ENCODE results near the gene DENND4C. TPM values are rescaled to one million over a fixed set of nuclear protein-coding genes. Genes with fewer than 3 reads are reported as not detected.
A peak's percentile ranks its signal among the peaks of the same experiment; 100 is the strongest.
"Not testable (repeated sequence)": the region's sequence is repeated elsewhere in the genome, so short reads cannot be mapped to it uniquely, and the experiment has no call there.

DENND4C gene
- 118 TPM for total RNA-seq

DNA sequence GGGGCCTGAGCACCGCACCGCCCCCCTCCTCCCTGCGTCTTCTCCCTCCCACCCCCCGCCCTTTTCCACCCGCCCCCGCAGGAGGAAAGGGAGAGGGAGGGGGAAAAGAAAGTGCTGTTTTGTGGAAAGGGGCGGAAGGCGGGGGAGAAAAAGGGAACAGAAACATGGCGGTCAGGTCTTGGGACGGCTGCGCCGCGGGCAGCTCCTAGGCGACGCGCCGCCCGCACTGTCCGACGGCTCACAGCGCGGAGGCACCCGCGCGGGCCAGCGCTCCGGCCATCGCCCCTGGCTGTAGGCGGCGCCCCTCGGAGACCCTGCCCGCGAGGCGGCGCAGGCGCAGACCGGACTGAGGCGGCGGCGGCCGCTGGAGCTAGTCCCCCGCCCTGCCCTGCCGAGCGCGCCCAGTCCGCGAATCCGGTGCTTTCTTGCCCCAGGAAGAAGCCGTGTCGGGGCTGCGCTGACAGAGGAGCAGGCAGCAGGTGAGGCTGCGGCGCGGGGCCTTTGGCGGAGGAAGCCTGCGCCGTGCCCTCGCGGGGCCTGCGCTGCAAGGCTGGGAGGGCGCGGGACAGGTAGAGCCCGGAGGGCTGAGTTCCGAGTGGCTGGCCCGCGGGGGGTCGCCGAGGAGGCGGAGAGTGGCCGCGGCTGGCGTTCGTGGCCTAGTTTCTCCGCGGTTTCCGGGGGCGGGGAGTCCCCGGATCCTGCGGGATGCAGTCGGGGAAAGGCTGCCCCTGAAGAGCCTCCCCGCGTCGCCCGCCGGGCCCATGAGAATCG is at the start of gene DENND4C:
DENND4C (plus strand) TSS at position 339 of the 771 bp plus-strand sequence. CDS start 45,482 bp downstream, outside the sequence.
- peak; percentile 87 for DNase-seq

DNA sequence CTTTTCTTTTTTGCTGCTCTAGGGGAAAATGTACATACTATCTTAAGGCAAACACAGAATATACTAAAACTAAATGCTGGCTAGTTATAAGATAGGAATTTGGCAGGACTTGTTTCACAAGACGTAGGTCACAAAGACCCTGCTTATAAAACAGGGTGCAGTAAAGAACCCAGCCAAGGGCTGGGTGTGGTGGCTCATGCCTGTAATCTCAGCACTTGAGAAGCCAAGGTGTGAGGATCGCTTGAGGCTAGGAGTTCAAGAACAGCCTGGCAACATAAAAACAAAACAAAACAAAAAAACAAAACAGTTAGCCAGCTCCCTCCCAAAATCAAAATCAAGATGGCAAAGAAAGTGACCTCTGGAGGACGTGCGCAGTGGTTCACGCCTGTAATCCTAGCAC is 49.5 kb upstream of the DENND4C start:
- DNase-seq, result no peak

DNA sequence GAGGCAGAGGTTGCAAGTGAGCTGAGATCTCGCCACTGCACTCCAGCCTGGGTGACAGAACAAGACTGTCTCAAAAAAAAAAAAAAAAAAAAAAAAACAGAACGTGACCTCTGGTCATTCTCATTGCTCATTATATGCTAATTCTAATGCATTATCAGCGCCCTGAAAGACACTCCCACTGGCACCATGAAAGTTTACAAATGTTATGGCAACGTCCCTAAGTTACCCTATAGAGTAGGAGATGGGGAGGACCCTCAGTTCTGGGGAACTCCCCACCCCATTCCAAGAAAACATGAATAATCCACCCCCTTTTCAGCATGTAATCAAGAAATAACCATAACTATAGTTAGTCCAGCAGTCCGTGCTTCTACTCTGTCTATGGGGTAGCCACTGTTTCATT is 48.9 kb upstream of the DENND4C start:
- DNase-seq, result no peak

DNA sequence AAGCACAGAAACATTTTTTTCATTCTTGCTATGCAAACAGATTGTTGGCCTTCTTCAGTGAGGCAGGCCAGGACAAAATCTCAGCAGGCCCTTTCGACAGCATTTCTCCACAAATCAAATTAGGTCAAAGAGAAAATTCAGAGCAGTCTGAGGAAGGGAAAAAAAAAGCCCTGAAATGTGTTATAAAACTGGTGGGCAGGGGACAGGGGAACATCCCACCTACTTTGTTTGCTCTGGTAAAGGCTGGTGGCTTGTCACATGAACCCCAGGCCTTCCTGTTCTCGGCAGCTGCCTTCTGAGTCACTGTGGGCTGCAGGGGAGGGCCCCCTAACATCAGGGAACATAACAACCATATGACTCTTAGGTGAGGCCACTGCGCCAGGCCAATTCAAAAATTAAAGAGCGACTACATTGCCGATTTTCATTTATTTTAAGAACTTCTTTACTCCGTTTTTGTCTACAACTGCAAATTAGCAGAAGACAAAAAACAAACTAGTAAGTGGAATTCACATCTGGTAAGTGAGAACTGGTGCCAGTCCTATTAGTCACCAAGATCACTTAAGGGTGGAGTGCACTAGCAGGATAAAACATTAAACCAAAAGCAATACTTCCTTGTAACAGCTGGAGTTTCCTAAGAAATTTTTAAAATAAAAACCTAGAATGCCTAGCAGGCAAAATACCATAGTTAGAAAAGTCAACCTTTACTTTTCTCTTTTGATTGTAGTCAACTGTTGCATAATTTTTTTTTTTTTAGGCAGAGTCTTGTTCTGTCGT is 46.2 kb upstream of the DENND4C start:
- peak; percentile 10 for DNase-seq

DNA sequence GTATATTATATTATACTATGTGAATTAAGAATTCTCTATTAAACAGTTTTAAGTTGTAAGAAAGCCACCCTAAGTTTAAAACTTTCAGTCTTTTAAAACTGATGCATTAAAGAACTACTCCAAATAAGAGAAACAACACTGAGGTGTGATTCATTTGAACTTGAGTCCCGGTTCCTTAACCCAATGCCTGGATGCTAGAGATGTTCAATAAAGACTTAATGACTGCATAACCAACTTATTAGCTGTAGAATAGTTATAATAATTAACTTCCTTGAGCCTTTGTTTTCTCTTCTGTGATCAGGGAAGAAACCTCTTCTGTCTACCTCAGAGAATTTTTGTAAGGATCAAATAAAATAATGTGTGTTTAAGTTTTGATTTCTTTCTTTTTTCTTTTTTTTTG is 45.3 kb upstream of the DENND4C start:
- DNase-seq, result no peak

DNA sequence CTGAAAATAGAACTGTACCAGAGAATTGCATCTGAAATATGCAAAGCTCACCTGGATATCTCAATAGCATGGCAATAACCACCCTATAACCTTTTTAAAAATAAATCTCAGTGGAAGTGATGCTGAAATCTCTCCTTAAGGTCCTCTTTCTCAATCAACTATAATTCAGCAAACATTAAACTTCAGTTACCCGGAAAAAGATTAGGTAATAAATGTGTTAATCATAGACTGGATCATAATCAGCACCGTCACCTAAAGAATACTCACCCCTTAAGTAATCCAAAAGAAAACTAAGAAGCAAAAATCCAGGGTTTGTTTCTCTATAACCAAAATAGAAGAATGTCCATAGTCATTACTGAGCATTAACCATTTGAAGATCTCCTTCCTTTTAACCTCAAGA is 44.3 kb upstream of the DENND4C start:
- no peak for DNase-seq

DNA sequence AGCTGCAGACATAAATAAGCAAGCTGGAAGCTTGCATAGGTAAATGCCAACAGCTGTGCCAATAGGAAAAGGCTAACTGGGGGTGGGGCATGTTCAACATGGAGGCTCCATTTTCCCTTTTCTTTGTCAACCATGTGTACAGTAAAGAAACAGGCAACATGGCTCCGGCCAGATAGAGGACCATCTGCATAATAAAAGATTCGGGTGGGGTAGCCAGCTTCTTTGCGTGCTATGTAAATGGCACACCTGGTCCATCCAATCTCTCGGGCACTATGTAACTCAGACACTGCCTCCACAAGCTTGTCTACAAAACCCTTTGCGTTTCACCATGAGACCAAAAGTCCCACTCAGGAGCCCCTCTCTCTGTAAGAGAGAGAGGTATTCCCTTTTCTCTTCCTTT is 41.7 kb upstream of the DENND4C start:
- no peak for DNase-seq

DNA sequence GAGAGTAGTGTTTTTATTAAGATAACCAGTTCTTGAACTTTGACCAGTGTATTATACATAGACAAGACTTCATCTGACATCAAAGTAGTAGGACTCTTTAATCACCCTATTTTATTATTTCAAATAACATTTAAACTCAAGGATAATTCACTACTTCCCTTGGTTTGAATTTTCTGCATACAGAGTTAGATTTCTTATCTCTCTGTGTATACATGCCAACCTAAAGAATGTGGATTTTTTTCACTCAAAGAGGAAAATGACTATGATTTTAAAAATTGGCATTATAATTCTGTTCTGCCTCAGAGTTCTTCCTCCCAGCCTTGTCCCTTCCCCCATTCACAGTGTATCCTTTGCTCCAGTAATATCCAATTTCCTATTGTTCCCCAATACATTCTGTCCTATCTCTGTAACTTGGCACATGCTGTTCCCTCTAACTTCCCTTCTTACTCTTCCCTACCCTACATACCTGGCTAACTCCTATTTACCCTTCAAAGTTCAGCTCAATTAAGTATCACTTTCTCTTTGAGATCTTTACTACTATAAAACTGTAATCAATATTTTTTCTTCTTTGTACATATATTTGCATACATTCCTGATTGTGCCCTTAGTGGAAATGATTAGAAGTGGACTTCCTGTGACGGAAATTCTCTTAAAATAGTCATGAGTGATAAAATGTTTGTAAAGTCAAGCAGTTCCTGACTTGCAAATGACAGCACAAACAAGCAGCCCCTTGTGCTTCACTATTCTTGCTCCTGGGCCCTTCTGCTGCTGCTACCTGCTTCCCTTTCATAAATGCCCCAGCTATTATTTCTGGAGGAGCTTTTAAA is 38.1 kb upstream of the DENND4C start:
- DNase-seq, result no peak

DNA sequence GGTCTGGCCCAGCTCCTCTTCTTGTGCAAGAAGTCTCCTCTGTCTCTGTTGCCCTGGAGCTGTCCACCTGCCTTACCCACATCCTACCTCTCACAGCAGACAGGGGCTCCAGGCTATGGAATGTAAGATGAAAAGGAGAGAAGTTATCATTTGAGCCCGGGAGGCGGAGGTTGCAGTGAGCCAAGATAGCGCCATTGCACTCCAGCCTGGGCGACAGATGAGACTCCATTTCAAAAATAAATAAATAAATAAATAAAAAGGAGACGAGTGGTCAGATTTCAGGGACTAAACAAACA is 37.5 kb upstream of the DENND4C start:
- no peak for DNase-seq

DNA sequence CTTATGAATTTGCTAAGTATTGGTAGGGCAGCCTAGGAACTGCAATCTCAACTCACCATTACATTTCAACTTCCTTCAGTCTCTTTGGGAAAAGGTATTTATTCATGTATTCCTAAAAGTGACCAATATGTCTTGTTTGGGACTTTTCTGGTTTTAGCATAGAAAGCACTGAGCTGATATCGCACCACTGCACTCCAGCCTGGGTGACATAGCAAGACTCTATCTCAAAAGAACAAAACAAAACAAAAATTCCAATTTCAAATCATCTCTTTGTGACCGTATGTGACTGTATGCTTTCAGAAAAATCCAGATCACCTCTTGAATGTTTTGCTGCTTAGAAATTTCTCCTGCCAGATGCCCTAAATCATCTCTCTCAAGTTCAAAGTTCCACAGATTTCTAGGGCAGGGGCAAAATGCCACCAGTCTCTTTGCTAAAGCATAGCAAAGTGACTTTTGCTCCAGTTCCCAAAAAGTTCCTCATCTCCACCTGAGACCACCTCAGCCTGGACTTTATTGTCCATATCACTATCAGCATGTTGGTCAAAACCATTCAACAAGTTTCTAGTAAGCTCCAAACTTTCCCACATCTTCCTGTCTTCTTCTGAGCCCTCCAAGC is 37.0 kb upstream of the DENND4C start:
- not testable (repeated sequence) for DNase-seq

DNA sequence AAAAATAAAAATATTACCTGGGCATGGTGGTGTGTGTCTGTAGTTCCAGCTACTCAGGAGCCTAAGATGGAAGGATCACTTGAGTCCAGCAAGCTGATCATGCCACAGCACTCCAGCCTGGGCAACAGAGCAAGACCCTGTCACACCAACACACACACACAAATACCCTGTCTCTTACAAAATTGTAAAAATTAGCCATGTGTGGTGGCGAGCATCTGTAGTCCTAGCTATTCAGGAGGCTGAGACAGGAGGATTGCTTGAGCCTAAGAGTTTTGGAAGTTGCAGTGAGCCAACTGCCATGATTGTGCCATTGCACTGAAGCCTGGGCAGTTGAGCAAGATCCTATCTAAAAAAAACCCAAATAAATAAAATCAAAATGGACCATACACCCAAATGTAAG is 32.1 kb upstream of the DENND4C start:
- no peak for DNase-seq

DNA sequence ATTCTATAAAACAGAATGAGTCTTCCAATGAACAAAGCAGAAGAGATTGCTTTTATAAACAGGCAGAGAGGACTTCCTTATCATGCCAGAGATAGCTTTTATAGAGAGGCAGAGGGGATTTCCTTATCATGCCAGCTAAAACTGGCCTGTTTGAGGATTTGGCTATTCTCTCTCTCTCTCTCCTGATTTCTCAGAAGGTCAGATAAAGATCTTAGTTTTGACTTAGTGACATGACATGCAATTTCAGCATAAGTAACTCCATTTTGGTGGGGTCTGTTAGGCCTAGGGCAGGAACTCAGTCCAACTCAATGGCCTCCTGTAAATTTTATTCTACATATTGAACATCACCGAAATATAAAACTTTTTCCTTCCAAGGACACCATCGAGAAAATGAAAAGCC is 31.5 kb upstream of the DENND4C start:
- no peak for DNase-seq

DNA sequence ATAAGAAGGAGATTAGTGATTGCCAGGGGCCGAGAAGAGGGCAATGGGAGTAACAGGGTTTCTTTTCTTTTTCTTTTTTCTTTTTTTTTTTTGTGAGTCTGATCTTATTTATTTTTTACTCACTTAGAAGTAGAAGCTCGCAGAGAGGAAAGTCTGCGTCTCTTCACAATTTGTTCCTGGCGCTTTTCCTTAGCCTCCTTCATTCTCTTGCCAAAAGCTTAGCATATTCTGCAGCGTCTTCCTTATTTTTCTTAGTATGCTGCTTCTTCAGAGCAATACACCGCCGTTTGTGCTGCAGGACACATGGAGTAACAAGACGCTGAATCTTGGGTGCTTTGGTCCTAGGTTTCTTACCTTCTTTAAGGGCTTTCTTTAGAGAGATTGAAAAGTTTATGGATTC is 30.3 kb upstream of the DENND4C start:
- no peak for DNase-seq

DNA sequence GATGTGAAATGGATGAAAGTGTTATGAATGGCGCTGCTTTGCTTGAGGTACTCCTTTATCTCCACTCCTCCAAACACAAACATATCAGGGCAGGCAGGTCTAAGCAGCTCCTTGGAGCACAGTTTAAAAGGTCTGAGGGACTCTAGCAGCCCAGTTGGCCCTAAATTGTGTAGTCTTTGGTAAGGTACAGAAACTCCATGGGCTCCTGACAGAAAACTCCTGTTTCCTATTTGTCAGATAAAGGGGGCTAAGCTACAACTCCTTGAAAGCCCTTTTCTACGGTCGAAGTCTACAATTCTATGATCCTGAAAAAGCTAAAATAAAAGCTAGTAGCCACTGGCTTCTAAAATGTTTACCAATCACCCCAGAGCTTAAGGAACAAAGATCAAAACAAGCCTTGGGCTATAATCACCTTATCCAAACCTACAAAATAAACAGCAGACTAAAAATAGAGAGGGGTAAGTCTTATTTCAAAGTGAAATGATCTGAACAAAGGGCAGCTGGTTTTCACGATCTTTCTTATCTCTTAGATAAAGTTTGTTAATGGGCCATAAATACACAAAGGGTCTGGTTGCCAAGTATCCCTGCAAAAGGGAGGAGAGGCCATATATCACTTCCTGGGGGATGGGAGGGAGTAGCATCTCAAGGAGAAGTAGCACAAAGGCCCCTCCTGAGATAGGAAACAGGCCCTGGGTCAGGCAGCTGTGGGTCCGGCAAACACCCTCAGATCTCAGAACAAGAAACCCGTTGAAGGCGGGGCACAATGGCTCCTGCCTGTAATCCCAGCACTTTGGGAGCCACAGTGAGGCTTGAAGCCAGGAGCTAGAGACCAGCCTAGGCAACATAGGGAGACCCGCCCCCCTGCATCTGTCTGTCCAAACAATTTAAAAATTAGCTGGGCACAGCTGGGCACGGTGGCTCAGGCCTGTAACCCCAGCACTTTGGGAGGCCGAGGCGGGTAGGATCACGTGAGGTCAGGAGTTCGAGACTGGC is 28.3 kb upstream of the DENND4C start:
- no peak for DNase-seq

DNA sequence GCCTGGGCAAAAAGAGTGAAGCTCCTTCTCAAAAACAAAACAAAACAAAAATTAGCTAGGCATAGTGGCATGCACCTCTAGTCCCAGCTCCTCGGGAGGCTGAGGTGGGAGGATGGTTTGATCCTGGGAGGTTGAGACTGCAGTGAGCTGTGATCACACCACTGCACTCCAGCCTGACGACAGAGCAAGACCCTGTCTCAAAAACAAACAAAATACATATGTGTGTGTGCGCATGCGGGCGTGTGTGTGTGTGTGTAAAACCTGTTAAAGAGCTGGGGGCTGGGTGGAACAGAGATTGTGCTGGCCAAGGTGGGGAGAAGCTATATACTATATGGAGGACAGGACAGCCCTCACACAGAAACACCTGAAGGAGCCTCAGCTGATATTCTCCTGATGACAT is 27.4 kb upstream of the DENND4C start:
- DNase-seq, result no peak

DNA sequence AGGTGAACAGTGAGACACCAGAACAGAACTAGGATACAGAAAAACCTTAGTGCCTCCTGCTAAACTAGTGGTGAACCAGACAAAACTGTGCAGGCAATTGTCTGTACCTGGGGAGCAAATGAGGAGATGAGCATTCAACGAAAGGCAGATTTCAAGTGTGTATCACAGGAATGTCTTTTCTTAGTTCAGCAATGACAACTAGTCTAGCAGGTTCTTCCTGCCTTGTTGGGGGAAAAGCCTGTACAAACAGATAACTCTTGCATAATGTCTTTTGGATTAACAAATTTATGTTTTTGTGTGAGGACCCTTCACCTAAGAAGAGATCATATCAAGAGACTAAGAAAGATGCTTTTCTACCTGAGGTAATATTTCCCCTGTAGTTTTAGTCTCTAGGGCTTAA is 21.8 kb upstream of the DENND4C start:
- no peak for DNase-seq

DNA sequence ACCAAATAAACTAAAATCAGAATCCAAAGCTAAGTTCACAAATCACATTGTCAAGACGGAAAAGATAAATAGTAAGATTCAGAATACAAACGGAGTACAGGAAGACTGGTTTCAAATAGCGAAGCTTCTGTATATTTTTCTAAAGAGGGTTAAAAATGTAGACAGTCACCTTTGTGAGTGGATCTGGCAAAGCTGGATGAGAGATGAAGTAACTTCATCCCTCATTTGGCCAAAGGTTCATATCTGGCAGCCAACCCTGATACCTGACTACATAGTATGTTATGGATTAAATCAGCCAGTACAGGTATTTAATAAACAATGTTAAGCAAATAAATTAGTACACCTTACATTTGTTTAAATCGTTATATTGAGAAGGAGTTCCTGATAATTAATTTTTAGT is 21.3 kb upstream of the DENND4C start:
- DNase-seq, result no peak

DNA sequence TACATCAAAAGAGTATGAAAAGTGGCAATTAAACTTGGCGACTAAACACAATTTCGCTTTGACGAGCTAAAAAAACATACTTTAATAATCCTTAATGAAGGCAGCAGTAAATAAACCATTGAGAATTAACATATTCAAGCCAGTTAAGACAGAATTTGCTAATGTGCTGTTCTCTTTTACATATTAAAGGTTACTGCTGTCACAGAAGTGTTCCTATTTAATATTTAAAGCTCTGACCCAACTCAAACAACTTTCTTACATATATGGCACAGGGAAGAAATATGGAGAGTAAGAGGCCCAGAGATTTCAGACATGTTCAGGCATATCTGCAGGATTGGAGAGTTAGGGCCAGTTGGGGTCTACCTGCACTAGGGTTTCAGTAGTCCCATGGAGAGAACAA is 16.7 kb upstream of the DENND4C start:
- DNase-seq, result no peak

DNA sequence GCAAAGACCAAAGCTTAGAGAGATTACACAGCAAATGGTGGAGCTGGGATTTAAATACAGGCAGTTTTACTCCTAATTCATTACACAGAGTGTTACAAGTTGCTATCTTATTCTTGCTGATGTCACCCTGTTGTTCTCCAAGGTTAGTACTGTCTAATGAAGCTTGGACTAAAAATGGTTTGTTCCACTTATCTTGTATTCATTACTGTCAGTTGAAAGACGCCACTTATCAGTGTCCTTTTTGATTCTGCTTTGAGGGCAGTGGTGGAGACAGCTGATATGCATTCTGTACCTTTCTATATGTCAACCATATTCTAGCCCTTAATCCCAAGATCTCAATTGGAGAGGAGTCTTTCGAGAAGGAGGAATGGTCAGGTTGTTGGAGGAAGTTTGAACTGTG is 14.0 kb upstream of the DENND4C start:
- no peak for DNase-seq

DNA sequence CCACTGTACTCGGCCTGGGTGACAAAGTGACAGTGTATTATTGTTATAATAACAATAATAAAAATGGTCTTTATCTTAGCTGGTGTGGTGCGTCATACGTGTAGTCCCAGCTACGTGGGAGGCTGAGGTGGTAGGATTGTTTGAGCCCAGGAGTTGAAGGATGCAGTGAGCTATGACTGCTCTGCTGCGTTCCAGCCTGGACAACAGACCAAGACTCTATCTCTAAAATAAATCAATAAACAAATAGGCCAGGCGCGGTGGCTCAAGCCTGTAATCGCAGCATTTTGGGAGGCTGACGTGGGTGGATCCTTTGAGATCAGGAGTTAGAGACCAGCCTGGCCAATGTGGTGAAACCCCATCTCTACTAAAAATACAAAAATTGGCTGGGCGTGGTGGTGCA is 9.2 kb upstream of the DENND4C start:
- DNase-seq, result no peak

DNA sequence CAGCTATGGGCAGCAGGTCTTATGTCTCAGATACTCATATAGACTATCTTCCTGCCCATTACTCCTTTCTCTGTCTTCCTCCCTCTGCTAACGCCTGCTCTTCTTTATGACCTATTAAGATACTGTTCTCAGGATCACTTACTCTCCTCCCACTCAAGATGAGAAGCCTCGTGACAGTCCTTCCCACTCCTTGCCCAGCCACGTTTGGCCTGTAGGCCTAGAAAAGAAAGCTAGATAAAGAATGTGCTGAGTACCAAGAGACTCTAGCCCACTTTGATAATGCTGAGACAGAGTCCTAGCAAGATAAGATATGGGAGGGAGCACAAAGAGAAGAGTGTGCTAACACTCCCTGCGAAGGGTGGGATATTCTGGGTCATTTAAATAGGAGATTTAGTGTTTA is 6.8 kb upstream of the DENND4C start:
- no peak for DNase-seq

DNA sequence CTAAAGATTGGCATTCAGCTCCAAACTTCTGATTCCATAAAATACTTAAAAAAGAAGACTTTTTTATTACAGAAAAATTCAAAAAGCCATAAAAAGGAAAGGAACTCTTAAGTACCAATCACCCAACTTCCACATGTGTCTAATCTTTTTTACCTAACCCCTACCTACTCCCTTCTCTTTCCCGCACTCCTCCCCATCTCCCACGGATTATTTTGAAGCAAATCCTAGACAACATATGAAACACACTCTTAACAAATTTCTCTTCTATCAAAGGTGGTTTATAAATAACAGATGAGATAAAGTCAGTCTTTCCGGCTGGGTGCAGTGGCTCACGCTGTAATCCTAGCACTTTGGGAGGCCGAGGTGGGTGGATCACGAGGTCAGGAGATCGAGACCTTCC is 5.9 kb upstream of the DENND4C start:
- no peak for DNase-seq
